GM21619 (cell line): ENCODE results near the gene USP31.
"Not testable (repeated sequence)": the region's sequence is repeated elsewhere in the genome, so short reads cannot be mapped to it uniquely, and the experiment has no call there.

Experiments used
- ATAC-seq: cut with Tn5 transposase; IDR thresholded peaks from one replicate; pipeline ENCODE4 v1.9.1; 2021; ENCODE audit not compliant: unreplicated experiment

The USP31 gene

GRCh38 chr16:23101012-23101550, 48.2 kb downstream of the USP31 start:
- ATAC-seq = no peak

DNA sequence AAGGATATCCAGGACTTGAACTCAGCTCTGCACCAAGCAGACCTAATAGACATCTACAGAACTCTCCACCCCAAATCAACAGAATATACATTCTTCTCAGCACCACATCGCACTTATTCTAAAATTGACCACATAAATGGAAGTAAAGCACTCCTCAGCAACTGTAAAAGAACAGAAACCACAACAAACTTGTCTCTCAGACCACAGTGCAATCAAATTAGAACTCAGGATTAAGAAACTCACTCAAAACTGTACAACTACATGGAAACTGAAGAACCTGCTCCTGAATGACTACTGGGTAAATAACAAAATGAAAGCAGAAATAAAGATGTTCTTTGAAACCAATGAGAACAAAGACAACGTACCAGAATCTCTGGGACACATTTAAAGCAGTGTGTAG, 52.8 kb downstream of the USP31 start:
- not testable (repeated sequence) for ATAC-seq

- not testable (repeated sequence) for ATAC-seq
These were observed 55.1 kb downstream of the USP31 start for GRCh38 chr16:23094136-23094535.

- no peak for ATAC-seq
These were observed 56.5 kb downstream of the USP31 start for GRCh38 chr16:23092801-23093117.

GRCh38 chr16:23092072-23092800, 57.0 kb downstream of the USP31 start:
- no peak for ATAC-seq

DNA sequence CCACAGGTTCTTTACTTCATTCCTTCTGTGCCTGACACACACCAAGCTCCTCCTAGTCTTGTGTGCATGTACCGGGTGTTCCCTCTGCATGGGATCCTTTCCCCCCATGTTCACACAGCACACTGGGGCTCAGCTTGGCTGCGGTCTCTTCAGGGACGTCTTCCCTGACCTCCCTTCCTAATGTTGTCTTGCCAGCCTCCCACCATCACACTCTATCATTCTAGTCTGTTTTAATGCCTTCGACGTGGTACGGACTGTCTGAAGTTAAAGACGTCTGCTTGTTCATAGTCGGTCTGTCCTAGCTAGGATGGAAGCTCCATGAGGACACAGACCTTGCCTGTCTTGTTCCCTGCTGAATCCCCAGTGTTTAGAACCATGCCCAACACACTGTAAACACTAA, 60.1 kb downstream of the USP31 start:
- no peak for ATAC-seq

- no peak for ATAC-seq
These were observed 61.2 kb downstream of the USP31 start for GRCh38 chr16:23088018-23088417.

DNA sequence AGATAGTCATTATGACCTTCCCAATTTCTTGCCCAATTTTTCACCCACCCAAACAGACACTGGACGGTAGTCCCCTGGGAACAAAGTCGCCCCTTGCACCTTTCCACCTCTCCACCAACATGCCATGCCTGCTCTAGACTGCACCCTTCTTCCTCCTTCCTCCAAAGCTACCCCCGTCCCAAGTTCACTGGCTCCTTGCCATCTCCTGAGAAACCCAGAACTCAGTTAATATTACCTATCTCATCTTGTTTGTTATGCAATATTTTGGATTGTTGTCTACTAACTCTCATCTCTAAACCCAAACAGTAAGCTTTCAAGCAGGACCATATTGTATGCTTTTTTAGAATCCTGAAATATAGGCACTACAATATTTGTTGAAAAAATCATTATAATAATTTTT, 63.3 kb downstream of the USP31 start:
- ATAC-seq = no peak

GRCh38 chr16:23082161-23082788, 67.0 kb downstream of the USP31 start:
- ATAC-seq = no peak

GRCh38 chr16:23081675-23082119, 67.6 kb downstream of the USP31 start:
- ATAC-seq = no peak

- no peak for ATAC-seq
These were observed 68.5 kb downstream of the USP31 start for GRCh38 chr16:23080747-23081146.

DNA sequence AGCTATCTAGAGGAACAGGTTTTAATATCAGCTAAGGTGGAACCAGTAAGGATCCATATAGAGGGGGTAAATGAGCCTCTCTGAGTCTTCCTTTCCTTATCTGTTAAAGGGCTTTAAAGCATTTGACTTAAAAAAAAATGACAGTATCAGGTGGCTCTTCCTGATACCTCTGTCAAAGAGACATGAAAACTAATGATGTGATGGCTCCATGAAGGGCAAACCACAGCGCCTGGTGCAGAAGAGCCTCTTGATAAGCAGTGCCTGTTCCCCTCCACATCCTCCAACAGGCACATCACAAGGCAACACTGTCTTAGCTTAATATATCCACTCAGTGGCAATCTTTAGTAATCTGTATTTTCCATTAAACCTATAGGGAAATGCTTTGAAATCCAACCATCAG, 68.9 kb downstream of the USP31 start:
- no peak for ATAC-seq

- ATAC-seq = no peak
These were observed 69.5 kb downstream of the USP31 start for GRCh38 chr16:23079675-23080301.

DNA sequence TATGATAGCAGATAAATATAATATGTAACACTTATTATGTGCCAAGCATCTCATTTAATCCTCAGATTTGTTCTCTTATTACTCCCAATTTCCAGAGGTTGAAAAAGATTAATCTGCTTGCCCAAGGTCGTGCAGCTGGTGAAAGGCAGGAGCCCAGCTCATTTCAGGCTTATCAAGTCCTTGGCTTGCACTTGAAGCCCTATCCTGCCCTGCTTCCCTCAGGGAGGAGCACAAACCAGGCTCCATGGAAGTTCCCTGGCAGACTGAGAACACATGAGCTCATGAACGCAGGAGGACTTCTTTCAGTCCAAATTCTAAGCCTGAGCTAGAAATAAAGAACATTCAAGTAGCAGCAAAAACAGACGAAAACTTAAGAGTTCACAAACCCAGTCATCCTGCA, 74.8 kb downstream of the USP31 start:
- ATAC-seq = no peak

GRCh38 chr16:23072769-23073549, 76.3 kb downstream of the USP31 start:
- no peak for ATAC-seq

DNA sequence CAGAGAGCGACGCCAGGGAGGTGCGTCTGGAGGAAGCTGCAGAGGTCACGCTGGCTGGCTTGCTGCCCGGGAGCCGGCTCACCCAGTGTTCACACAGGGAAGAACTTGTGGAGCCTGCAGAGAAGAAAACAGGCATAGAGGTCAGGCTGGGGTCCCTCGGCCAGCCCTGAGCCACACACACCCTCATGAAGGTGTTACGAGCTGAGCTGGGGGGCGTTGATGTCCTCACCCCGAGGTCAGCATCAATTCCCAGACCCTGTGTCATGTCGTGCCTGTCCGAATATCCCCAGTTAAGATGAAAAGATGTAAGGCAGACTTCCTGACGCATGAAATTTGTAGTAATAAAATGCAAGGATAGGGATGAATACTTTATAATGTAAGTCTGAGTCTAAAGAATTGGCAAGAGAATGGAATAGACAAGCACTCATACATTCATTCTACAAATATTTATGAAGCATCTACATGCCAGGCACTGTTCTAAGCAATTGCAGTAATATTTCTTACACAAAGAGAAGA, 77.1 kb downstream of the USP31 start:
- ATAC-seq = no peak

DNA sequence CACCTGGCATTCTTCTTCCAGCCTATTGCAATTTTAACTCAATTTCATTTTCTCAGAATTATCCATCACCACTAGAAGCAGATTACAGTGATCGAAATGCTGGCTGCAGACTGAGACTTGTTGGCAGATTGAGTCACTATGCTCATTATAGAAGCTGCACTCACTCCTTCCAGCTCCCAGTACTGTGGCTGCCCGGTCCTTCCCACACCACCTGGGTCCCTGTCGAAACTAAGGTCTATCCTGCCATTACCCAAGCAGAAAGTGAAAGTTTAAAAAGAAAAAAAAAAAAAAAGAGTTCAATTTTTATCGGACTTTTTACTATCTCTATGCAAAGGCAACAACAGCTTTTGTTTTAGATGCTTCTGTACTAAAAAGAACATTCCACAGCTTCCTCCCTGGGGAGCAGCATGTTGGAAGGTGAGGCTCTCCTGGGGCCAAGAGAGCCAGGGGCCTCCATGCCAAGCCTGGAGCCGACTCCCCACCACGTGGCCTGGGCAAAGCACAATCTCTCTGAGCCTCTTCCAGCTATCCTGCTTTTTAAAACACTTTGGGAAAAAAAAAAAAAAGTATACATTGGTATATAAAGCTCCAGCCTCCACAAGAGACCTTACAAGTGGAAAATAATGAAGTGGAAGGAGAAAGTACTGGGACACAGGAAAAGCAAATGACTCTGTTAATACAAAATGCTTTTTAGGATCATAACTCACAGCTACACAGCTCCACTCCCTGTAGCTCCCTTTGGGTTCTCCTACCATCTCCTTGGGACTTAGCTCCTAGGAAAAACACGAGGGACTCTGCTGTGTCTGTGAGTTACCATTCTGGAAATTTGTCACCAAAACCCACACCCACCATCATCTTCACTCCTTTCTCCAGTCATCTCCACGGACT, 77.8 kb downstream of the USP31 start:
- no peak for ATAC-seq

DNA sequence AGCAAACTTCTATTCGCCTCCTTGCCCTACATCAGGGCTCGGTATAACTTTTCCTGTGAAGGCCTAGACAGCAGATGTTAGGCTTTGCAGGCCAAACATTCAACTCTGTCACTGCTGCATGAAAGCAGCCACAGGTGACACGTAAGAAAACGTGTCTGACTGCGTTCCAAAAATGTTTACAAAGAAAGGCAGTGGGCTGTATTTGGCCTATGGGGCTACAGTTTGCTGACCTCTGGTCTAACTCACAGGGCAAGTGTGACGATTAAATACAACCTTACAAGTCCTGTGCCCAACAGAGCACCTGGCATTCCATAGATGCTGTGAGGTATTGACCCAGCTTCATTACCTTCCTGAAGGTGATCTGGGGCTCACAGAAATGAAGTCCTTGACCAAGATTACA, 79.4 kb downstream of the USP31 start:
- ATAC-seq = no peak

GRCh38 chr16:23068079-23068736, 81.0 kb downstream of the USP31 start:
- no peak for ATAC-seq

GRCh38 chr16:23066676-23067075, 82.6 kb downstream of the USP31 start:
- ATAC-seq = no peak
